Gastrocnemius medialis (tissue), 4 donors: ENCODE measurements around the gene STARD3.

ENCODE experiments used
- CTCF ChIP-seq, 5 experiments: fragments of 450-650 bp in 3 of 5; fragments of 200-600 bp in 2 of 5; sonication (generic) in 2 of 5; IDR thresholded peaks in 4 of 5; conservative IDR thresholded peaks in 1 of 5; 1 replicate in 4 of 5; 2 replicates in 1 of 5; pipeline ENCODE4 v1.5.1; 2016 to 2019; ENCODE audit warnings: antibody characterized with exemption in 5 of 5, mild to moderate bottlenecking in 3 of 5, moderate library complexity in 3 of 5
- POLR2A ChIP-seq, 2 donors: fragments of 450-650 bp; IDR thresholded peaks; one replicate each; pipeline ENCODE4 v1.6.1; 2017; ENCODE audit warnings: antibody characterized with exemption in 2 of 2, mild to moderate bottlenecking in 2 of 2, moderate library complexity in 2 of 2

GRCh38 chr17:39621523-39622379 lies 15.2 kb upstream of the STARD3 start:
- TF ChIP-seq CTCF (IDR thresholded peaks at IDR 0.05 in 4 of 5, conservative IDR thresholded peaks at IDR 0.05 in 1 of 5) (peak; percentile 97 to 99 (median 99)), POLR2A (IDR thresholded peaks at IDR 0.05) (no peak)
